H4 (cell line): ENCODE results near the gene RAB44. TPM values are rescaled to one million over a fixed set of nuclear protein-coding genes. Genes with fewer than 3 reads are reported as not detected.
"Not testable (repeated sequence)": the region's sequence is repeated elsewhere in the genome, so short reads cannot be mapped to it uniquely, and the experiment has no call there.

ENCODE experiments used
- DNase-seq: peaks from one replicate; pipeline ENCODE4 v3.0.0-alpha.2; 2015; ENCODE audit warnings: low spot score
- total RNA-seq: library from RNA; depleted of rRNA; stranded (reverse); fragments of >200 nt; shearing (Covaris generic); gene quantifications from 2 replicates; pipeline ENCODE4 v1.2.3, GENCODE V29; 2014

RAB44 gene
- total RNA-seq, 1 experiment from 2014 or later: not detected

DNA sequence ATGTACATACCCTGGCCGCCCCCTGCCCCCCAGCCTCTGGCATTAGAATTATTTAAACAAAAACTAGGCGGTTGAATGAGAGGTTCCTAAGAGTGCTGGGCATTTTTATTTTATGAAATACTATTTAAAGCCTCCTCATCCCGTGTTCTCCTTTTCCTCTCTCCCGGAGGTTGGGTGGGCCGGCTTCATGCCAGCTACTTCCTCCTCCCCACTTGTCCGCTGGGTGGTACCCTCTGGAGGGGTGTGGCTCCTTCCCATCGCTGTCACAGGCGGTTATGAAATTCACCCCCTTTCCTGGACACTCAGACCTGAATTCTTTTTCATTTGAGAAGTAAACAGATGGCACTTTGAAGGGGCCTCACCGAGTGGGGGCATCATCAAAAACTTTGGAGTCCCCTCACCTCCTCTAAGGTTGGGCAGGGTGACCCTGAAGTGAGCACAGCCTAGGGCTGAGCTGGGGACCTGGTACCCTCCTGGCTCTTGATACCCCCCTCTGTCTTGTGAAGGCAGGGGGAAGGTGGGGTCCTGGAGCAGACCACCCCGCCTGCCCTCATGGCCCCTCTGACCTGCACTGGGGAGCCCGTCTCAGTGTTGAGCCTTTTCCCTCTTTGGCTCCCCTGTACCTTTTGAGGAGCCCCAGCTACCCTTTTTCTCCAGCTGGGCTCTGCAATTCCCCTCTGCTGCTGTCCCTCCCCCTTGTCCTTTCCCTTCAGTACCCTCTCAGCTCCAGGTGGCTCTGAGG is 11.5 kb upstream of the RAB44 start:
- DNase-seq: no peak

- no peak for DNase-seq
Observed at GRCh38 chr6:36686668-36687513, 10.7 kb upstream of the RAB44 start.

DNA sequence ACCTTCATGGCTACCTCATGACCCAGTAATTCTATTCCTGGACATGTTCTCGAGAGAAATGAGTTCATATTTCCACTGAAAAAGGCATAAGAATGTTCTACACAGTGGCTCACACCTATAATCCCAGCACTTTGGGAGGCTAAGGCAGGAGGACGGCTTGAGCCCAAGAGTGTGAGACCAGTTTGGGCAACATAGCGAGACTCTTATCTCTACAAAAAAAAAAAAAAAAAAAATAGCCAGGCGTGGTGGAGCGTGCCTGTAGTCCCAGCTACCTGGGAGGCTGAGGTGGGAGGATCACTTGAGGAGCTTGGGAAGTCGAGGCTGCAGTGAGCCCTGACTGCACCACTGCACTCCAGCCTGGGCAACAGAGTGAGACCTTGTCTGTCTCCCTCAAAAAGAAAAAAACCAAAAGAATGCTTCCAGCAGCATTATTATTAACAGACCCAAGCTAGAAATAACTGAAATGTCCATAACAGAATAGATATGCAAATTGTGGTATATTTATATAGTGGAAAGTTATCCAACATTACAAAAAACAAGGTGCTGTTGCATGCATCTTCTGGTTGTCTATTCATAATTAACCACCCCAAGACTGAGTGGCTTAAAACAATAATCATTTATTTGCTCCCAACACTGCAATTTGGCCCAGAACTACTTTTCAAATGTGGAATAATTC is 9.4 kb upstream of the RAB44 start:
- no peak for DNase-seq

- DNase-seq: no peak
Observed at GRCh38 chr6:36688739-36689075, 8.9 kb upstream of the RAB44 start.

- no peak for DNase-seq
Observed at GRCh38 chr6:36691011-36691410, 6.6 kb upstream of the RAB44 start.

DNA sequence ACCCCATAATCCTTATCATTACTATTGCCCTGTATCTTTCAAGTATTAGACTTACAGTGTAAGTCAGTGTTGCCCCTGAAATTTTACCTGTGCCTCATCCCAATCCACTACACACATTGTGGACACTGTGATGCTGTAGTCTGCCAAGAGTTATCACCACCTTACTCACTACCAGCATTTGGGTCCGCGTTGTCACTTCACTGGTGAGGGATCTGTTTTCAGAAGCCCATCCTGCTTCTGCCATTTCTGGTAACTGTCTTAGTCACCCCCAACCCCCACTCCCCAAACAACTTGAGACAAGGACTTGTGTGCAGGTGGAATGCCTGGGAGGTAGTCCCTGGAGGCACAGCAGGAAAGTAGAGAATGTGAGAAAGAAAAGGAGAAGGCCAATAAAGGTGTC is 6.0 kb upstream of the RAB44 start:
- DNase-seq: no peak

DNA sequence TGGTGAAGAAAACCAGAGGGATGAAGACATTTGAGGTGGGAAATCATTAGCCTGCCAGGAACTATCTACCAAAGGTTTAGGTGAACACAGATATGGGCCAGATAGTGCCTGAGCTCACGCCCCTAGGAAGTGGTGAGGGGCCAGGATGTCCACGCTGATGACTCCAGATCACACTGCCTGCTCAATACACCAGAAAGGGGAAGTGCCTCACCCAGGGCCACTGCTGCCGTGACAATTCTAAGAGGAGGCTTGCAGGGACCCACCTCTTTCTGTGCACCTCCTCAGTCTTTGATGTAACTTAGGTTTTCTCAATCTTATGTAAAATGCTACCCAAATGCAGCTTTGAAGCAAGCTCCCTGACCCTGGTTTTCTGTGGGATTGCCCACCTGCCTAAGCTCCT is 5.4 kb upstream of the RAB44 start:
- DNase-seq: no peak

DNA sequence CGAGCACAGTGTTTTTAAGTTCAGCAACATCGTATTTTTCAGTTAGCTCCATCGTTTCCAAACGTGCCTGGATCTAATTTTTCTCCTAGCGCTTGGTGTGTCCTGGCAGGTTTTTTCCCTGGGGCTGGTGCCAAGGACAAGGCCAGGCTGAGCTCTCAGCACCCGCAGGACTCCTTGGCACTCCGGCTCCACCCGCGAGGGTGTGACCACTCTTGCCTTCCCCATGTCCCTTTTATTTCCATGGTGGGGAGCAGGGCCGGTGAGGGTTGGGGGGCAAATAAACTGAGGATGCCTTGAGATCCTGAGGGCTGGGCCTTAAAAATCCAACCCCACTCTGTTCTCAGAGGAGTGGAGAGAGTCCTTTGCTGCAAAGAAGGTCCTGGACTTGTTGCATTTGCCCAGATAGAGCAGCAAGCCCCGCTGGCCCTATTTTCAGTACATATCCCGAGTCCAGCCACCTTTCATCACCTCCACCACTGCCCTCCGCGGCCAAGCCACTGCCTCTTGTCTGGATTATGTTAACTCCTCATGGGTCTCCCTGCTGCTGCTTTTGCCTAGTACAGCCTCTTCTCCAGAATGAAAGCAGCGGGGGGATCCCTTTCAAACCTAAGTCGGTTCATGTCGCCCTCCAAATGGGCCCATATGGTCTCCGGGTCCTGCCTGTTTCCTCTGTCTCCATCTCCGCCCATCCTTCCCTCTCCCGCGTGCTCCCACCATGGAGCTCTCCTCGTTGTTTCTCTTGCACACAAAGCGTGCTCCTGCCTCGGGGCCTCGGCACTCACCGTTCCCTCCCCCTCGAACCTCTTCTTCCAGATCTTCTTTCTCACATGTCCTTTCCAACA is 4.5 kb upstream of the RAB44 start:
- DNase-seq: no peak

DNA sequence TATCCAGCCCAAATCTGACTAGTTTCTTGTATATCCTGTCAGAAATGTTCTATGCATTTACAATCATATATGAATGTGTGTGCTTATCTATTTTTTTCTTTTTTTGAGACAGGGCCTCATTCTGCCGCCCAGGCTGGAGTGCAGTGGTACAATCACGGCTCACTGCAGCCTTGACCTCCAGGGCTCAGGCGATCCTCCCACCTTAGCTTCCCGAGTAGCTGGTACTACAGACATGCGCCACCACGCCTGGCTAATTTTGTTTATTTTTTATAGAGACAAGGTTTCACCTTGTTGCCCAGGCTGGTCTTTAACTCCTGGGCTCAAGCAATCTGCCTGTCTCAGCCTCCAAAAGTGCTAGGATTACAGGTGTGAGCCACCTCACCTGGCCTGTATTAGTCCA is 3.0 kb upstream of the RAB44 start:
- no peak for DNase-seq

DNA sequence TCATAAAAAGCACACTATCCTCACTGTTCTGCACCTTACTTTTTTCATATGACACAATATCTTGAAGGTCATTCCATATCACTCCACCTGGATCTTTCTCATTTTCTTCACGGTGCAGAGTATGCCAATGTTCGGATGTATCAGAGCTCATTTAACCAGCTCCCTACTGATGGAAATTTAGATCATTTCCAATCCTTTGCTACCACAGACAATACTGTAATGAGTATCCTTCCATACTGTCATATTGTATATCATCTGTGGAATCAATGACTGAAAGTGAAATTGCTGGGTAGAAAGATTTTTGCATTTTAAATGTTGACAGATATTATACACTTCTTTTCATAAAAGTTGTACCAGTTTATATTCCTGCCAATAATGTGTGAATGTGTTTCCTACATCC is 2.2 kb upstream of the RAB44 start:
- no peak for DNase-seq

DNA sequence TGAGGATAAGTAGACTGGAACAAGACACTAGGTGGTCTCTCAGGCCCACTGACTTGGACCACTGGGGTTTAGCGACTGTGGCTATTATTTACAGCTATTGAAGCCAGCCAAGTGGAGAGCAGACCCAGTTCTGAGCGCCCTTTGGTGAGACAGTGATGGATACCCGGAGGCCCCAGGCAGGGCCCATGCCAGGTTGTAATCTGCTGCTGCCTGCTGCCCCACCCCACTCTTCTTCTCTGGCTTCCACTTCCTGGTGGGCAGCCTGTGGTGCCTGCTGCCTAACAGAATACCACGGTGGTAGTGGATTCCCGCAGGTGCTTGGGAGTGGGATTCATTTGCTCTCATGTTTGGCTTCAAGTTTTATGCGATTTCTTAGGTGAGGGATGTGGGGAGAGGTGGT is 570 bp downstream of the RAB44 start:
- no peak for DNase-seq

- DNase-seq: no peak
Observed at GRCh38 chr6:36698871-36699271, 1.2 kb downstream of the RAB44 start.

GRCh38 chr6:36699348-36699747 is 1.7 kb downstream of the RAB44 start:
- no peak for DNase-seq

DNA sequence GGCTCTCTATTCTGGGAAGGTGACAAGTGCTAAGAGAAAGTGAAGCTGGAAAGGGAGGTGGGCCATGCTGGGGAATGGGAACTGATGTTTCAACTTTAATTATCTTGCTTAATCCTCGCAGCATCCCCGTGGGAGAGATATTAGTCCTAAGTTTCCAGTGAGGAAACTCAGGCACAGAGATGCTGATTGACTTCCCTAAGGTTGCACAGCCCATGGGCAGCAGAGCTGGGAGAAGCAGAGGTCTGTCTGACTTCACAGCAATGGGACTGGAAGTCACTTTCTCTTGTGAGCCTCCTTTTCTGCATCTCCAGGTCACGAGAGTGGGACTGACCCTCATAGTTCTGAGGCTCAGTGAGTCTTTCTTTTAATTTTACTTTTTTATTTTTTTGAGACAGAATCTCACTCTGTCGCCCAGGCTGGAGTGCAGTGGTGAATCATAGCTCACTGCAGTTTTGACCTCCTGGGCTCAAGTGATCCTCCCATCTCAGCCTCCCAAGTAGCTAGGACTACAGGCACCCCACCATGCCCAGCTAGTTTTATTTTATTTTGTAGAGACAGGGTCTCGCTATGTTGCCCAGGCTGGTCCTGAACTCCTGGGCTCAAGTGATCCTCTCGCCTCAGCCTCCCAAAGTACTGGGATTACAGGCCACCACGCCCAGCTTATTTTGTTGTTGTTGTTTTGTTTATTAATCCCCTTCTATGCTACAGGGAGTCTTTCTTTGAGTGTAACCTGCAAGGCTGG is 2.6 kb downstream of the RAB44 start:
- no peak for DNase-seq

- no peak for DNase-seq
Observed at GRCh38 chr6:36700831-36701230, 3.2 kb downstream of the RAB44 start.

DNA sequence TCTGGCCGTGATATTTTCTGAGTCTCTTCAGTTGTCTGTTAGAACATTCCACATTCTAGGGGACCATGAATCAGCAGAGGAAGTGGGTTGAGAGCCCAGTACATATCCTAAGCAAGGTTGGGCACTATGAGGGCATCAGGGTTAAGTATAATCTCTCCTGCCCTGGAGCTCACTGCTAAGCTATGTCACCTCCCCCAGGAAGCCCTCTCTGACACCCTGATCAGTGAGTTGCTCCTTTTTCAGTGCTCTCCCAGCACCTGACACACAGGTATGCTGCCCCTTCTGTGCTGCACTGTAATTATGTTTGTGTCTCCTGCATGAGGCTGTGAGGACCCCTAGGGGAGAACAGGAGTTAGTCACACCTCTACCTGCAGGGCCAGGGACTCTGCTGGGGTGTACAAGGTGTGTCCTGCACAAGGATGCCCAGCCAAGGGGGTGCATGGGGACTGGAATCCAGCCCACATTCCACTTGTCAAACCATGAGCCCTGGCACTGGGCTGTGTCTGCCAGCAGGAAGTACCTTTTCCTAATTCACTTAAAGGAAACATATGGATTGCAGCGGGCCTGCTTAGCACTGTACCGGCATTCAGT is 3.9 kb downstream of the RAB44 start:
- DNase-seq: no peak

DNA sequence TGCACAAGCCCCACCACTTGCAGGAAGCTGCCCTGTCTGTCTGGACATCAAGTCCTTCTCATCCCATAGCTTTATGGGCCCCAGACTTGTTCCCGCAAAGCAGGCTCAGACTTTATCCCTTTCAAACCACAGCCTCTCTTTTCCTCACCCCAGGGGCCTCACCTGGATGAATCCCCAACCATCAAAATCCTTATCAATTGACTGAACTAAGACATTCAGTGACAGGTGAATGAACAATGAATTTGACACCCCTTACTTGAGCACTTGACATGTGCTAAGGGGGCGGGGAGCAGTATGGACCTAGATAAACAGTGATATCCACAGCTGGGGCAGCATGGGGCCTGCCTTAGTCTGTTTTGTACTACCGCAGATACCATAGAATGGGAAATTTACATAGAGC is 5.0 kb downstream of the RAB44 start:
- DNase-seq: no peak

DNA sequence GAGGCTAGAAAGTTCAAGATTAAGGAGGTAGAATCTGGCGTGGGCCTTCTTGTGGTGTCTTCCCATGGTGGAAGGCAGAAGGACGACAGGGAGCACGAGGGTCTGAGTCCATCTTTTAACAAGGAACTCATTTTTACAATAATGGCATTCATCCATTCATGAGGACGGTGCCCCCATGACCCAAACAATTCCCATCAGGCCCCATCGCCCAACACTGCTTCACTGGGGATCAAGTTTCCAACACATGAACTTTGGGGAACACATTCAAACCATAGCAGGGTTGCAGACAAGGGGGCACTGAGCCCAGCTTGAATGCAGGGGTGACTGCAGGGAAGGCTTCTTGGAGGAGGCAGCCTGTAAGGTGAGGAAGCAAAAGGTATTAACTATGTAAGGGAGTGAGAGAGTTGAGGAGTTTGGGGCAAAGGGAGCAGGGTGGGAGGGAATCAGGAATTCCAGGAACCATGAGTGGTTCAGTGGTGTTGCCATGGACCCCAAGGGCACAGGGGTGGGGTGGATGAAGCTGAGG is 5.5 kb downstream of the RAB44 start:
- no peak for DNase-seq

DNA sequence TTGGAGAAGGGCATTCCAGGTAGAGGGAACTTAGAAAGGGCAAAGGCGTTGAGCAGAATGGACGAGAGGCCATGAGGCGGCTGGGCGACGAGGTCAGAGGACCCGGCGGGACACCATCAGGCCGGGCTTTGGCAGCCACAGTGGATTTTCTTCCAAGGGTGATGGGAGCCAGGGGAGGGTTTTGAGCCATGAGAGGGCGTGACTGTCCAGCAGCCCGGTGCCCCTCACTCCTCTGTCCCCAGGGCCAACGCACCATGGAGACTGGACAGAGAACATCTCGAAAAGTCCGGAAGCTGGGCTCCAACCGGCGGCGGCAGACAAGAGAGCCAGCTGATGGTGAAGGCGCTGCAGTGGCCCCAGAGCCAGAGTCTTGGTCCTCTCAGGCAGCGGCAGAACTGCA is 6.4 kb downstream of the RAB44 start:
- DNase-seq: no peak

GRCh38 chr6:36704961-36705577 is 7.4 kb downstream of the RAB44 start:
- DNase-seq: not testable (repeated sequence)
